Right atrium auricular region (tissue), 2 donors: ENCODE results near the gene NPB. TPM values are rescaled to one million over a fixed set of nuclear protein-coding genes. Genes with fewer than 3 reads are reported as not detected.
A peak's percentile ranks its signal among the peaks of the same experiment; 100 is the strongest.

Experiments
- DNase-seq: peaks from one replicate; pipeline ENCODE4 v3.0.0-alpha.2; 2019; ENCODE audit warnings: low spot score
- H3K27ac ChIP-seq, 2 donors: fragments of 200-600 bp; sonication (generic); 1 replicate in 1 of 2; 2 replicates in 1 of 2; pipeline ENCODE4 v1.5.1; 2016 to 2019
- H3K27me3 ChIP-seq, 2 donors: fragments of 200-600 bp; sonication (generic); one replicate each; pipeline versions ENCODE4 v1.5.1 to v1.6.0; 2017 to 2019
- H3K36me3 ChIP-seq: fragments of 200-600 bp; sonication (generic); one replicate; pipeline ENCODE4 v1.5.1; 2016
- H3K4me1 ChIP-seq, 2 donors: fragments of 200-600 bp; sonication (generic); one replicate each; pipeline versions ENCODE4 v1.5.1 to v1.6.0; 2017 to 2019
- H3K4me3 ChIP-seq, 2 donors: fragments of 200-600 bp; sonication (generic); 1 replicate in 1 of 2; 2 replicates in 1 of 2; pipeline ENCODE4 v1.5.1; 2017 to 2019; ENCODE audit warnings: mild to moderate bottlenecking in 1 of 2, moderate library complexity in 1 of 2
- H3K9me3 ChIP-seq, 2 donors: fragments of 200-600 bp; sonication (generic); one replicate each; pipeline ENCODE4 v1.5.1; 2019
- total RNA-seq, 2 donors: library from RNA; depleted of rRNA; stranded (reverse); fragments of >200 nt; gene quantifications; one replicate each; pipeline ENCODE4 v1.1.0, GENCODE V29; 2016
- TF ChIP-seq, protein P1 (sequence below), 2 donors: fragments of 200-600 bp; sonication (generic); IDR thresholded peaks; one replicate each; pipeline ENCODE4 v1.5.1; 2019; ENCODE audit warnings: antibody characterized with exemption in 2 of 2

NPB gene
- total RNA-seq, 2 donors from 2014 or later, result 1.7 TPM; not detected in 1

DNA sequence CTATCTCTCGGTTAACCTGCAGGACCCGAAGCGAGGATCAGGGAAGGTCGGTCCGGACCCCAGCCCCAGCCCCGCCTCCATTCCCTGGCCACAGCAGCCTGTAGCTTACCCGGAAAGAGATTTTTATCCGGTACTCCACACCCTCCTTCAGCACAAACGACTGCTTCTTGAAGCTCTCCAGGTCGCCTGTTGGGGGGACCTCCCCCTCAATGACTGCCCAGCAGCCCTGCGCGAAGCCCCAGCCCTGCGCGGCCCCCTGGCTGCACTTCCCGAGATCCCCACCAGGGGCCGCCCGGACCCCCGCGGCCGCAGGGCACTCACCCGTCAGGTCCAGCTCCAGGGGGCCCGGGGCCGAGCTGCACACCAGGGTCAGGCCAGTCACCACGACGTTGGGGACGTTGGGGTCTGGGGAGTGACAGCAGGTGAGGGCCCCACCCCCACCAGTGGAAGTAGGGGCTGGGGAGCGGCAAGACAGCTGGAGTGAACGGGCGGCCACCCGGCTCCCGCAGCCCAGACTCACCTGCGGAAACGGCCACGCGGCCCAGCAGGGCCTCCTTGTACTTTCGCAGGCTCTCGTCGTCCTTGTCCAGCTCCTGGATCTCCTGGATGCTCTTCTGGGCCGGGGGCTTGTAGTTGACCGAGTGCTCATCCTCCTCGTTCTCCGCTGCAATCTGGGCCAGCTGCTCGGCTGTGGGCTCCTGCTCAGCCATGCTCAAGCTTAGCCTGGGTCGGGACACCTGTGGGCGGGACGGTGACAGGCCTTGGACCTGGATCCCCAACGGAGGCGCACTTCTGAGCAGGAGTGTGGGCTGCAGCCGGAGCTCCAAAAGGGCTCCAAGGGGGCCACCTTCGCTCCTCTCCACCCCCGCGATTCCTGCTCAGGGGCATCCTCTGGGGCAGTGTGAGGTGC lies 32.6 kb upstream of the NPB start:
- TF ChIP-seq, protein P1, sequence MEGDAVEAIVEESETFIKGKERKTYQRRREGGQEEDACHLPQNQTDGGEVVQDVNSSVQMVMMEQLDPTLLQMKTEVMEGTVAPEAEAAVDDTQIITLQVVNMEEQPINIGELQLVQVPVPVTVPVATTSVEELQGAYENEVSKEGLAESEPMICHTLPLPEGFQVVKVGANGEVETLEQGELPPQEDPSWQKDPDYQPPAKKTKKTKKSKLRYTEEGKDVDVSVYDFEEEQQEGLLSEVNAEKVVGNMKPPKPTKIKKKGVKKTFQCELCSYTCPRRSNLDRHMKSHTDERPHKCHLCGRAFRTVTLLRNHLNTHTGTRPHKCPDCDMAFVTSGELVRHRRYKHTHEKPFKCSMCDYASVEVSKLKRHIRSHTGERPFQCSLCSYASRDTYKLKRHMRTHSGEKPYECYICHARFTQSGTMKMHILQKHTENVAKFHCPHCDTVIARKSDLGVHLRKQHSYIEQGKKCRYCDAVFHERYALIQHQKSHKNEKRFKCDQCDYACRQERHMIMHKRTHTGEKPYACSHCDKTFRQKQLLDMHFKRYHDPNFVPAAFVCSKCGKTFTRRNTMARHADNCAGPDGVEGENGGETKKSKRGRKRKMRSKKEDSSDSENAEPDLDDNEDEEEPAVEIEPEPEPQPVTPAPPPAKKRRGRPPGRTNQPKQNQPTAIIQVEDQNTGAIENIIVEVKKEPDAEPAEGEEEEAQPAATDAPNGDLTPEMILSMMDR (IDR thresholded peaks at IDR 0.05), result peak; percentile 92 to 93
- Histone ChIP-seq H3K4me1 (peaks cover 0 to 60% of the 10 kb centered on the region in 2 donors), H3K36me3 (peaks cover 26% of the 10 kb centered on the region), H3K27ac (peak overlapping the region; percentile 93 to 95), H3K4me3 (peak overlapping the region; percentile 63 to 81), H3K9me3 (no peaks in the 10 kb centered on the region), H3K27me3 (no peaks in the 10 kb centered on the region)
- DNase-seq, result no peak

- peaks cover 0 to 60% of the 10 kb centered on the region in 2 donors for H3K4me1 ChIP-seq
Measured at GRCh38 chr17:81870131-81870980, 31.7 kb upstream of the NPB start.

GRCh38 chr17:81870981-81871386 lies 31.1 kb upstream of the NPB start, which contains the start of gene ARHGDIA:
Gene ARHGDIA (minus strand): TSS chr17:81871337. CDS start chr17:81869930, 1,407 bp downstream.
- TF ChIP-seq, protein P1 (IDR thresholded peaks at IDR 0.05), result no peak
- no peaks in the 10 kb centered on the region for H3K9me3 ChIP-seq
- peaks cover 26% of the 10 kb centered on the region for H3K36me3 ChIP-seq
- peak within 1 kb of the TSS; percentile 63 to 81 for H3K4me3 ChIP-seq
- no peak for DNase-seq
- no peaks in the 10 kb centered on the region for H3K27me3 ChIP-seq
- H3K4me1 ChIP-seq, result peaks cover 0 to 56% of the 10 kb centered on the region in 2 donors
- H3K27ac ChIP-seq, result peak within 1 kb of the TSS; percentile 93 to 95

More at GRCh38 chr17:81870131-81870980, 31.7 kb upstream of the NPB start:
- Histone ChIP-seq H3K9me3 (no peaks in the 10 kb centered on the region), H3K4me3 (peak overlapping the region; percentile 63 to 81), H3K27ac (peak overlapping the region; percentile 93 to 95), H3K36me3 (peaks cover 26% of the 10 kb centered on the region), H3K27me3 (no peaks in the 10 kb centered on the region)
- TF ChIP-seq, protein P1 (IDR thresholded peaks at IDR 0.05), result no peak
- no peak for DNase-seq

GRCh38 chr17:81871387-81872230 lies 30.4 kb upstream of the NPB start:
- peak; percentile 95 for DNase-seq
- Histone ChIP-seq H3K27me3 (no peaks in the 10 kb centered on the region), H3K4me3 (peak overlapping the region; percentile 63 to 81), H3K9me3 (no peaks in the 10 kb centered on the region), H3K36me3 (peaks cover 26% of the 10 kb centered on the region), H3K4me1 (peaks cover 0 to 50% of the 10 kb centered on the region in 2 donors), H3K27ac (peak overlapping the region; percentile 93 to 95)
- TF ChIP-seq, protein P1 (IDR thresholded peaks at IDR 0.05), result peak in 1 of 2 donors; percentile 68

DNA sequence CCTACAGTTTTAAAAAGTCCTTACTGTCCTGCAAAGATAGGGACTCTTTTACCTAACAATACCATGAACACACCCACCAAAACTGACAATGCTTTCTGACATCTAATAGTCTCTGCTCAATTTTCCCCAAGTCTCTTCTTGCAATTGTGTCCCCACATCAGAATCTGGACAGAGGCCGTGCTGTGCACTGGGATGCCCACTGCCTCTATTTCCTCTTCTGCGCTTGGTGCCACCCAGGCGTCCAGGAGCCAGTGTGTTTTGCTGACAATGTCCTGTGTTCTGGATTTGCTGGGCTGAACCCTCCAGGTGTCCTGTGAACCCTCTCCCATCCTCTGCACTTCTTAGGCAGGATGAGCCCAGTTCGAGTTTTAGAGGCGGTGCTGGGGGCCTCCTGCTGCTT lies 24.5 kb upstream of the NPB start:
- H3K4me1 ChIP-seq, result peaks cover 0 to 3% of the 10 kb centered on the region in 2 donors
- peaks cover 13% of the 10 kb centered on the region for H3K36me3 ChIP-seq
- no peak overlapping the region for H3K4me3 ChIP-seq
- TF ChIP-seq, protein P1 (IDR thresholded peaks at IDR 0.05), result no peak
- no peaks in the 10 kb centered on the region for H3K9me3 ChIP-seq
- DNase-seq, result no peak
- H3K27ac ChIP-seq, result no peak overlapping the region
- no peaks in the 10 kb centered on the region for H3K27me3 ChIP-seq
